ENCODE measurements around the gene ZNF793. TPM values are rescaled to one million over a fixed set of nuclear protein-coding genes. Genes with fewer than 3 reads are reported as not detected.

Gene ZNF793
- total and polyA plus RNA-seq, 10 of the 15 experiments (the other 5 are each of a cell fraction or from before 2014, with no cell fraction given): 0.10 to 1.1 (median 0.30) TPM

GRCh38 chr19:37466798-37467607 is 39.7 kb upstream of the ZNF793 start, which contains the start of gene ZNF569 (continued):
- no peak for TF ChIP-seq PRDM15 (CRISPR knock-in tag; IDR thresholded peaks at IDR 0.05)
- peak; percentile 47 for TF ChIP-seq RELA (IDR thresholded peaks at IDR 0.05; ENCODE audit: borderline replicate concordance, partially characterized antibody)
- no peak for TF ChIP-seq MYB (IDR thresholded peaks at IDR 0.05; ENCODE audit: borderline replicate concordance, low read depth, low read length)
- TF ChIP-seq LARP7 (IDR thresholded peaks at IDR 0.05): no peak
- peak; percentile 81; the same call in 2 of the 3 replicates for TF ChIP-seq POU2F2 (IDR thresholded peaks at IDR 0.05; ENCODE audit: borderline replicate concordance, low read depth, low read length)
- peak; percentile 85 for TF ChIP-seq POLR2A (IDR thresholded peaks at IDR 0.05; ENCODE audit: low read depth, low read length)
- TF ChIP-seq ATF2 (IDR thresholded peaks at IDR 0.05; ENCODE audit: low read length): no peak
- no peak for TF ChIP-seq FOXM1 (IDR thresholded peaks at IDR 0.05; ENCODE audit: low read depth, low read length)
- no peak for TF ChIP-seq ZZZ3 (IDR thresholded peaks at IDR 0.05; ENCODE audit: control insufficient read depth, insufficient read length, low read depth)
- TF ChIP-seq STAT1 (conservative IDR thresholded peaks at IDR 0.05): no peak; the same call in 1 of the 2 replicates
- TF ChIP-seq IKZF1 (conservative IDR thresholded peaks at IDR 0.05): peak; percentile 95
